H1 (cell line): ENCODE results near the gene MICOS13. TPM values are rescaled to one million over a fixed set of nuclear protein-coding genes. Genes with fewer than 3 reads are reported as not detected.
A peak's percentile ranks its signal among the peaks of the same experiment; 100 is the strongest.

ENCODE experiments used
- CTCF ChIA-PET: fragments of 300-600 bp; sonication (Branson Sonifier 250); formaldehyde crosslinking; loops from one replicate; lab custom pipeline; 2021; ENCODE audit not compliant: partially characterized antibody; lab: Charles Lee
- POLR2A ChIA-PET: fragments of 300-600 bp; sonication (Branson Sonifier 250); formaldehyde crosslinking; loops from one replicate; lab custom pipeline; 2021; ENCODE audit warnings: inconsistent platforms; ENCODE audit not compliant: partially characterized antibody; lab: Charles Lee
- DNase-seq, 2 experiments: peaks; one replicate each; pipeline versions ENCODE4 v3.0.0 to v3.0.0-alpha.2; 2010 to 2022; ENCODE audit warnings: low spot score in 2 of 2, low read depth in 1 of 2, mixed read lengths in 1 of 2
- FAIRE-seq: peaks from 2 replicates; lab custom pipeline; 2011; peaks lifted over from hg19 to GRCh38; lab: Jason Lieb, UNC
- H2AFZ ChIP-seq: 2 replicates; pipeline ENCODE4 v1.8.1; 2012; ENCODE audit warnings: low read length, inconsistent platforms
- H2AK5ac ChIP-seq: 2 replicates; pipeline ENCODE4 v1.6.1; 2013; ENCODE audit warnings: low read depth, low read length
- H2BK120ac ChIP-seq: replicated peaks from 2 replicates; pipeline ENCODE3; 2013; ENCODE audit warnings: low read depth, low read length, inconsistent platforms
- H2BK12ac ChIP-seq: 2 replicates; pipeline ENCODE4 v1.6.1; 2013; ENCODE audit warnings: low read depth, low read length
- H2BK15ac ChIP-seq: 2 replicates; pipeline ENCODE4 v1.6.1; 2013; ENCODE audit warnings: low read length
- H2BK20ac ChIP-seq: 2 replicates; pipeline ENCODE4 v1.6.1; 2013; ENCODE audit warnings: low read length
- H2BK5ac ChIP-seq: 2 replicates; pipeline ENCODE4 v1.6.1; 2013; ENCODE audit warnings: low read depth, low read length
- H3K14ac ChIP-seq: 2 replicates; pipeline ENCODE4 v1.6.1; 2013; ENCODE audit warnings: inconsistent platforms; ENCODE audit not compliant: insufficient read length
- H3K18ac ChIP-seq: 2 replicates; pipeline ENCODE4 v1.6.1; 2013; ENCODE audit warnings: low read length; ENCODE audit errors: extremely low read depth
- H3K23ac ChIP-seq: 2 replicates; pipeline ENCODE4 v1.6.1; 2013; ENCODE audit warnings: inconsistent platforms; ENCODE audit not compliant: insufficient read length
- H3K23me2 ChIP-seq: 2 replicates; pipeline ENCODE4 v1.6.1; 2013; ENCODE audit warnings: low read depth, low read length
- H3K27ac ChIP-seq: 2 replicates; pipeline ENCODE4 v1.6.1; 2011; ENCODE audit warnings: low read depth, low read length, inconsistent platforms
- H3K27me3 ChIP-seq, 4 experiments: replicated peaks in 1 of 4; 1 replicate in 1 of 4; 2 replicates in 3 of 4; pipeline versions ENCODE4 v1.6.1 to v1.8.1; 2011 to 2013; ENCODE audit warnings: low read length in 3 of 4, mild to moderate bottlenecking in 3 of 4, inconsistent platforms in 2 of 4, mixed read lengths in 2 of 4, moderate library complexity in 1 of 4; ENCODE audit not compliant: control insufficient read depth in 3 of 4, insufficient read depth in 3 of 4; ENCODE audit errors: extremely low read depth in 1 of 4
- H3K36me3 ChIP-seq, 4 experiments: 2 replicates each; pipeline versions ENCODE4 v1.6.1 to v1.8.1; 2011 to 2013; ENCODE audit warnings: mild to moderate bottlenecking in 4 of 4, low read length in 3 of 4, moderate library complexity in 2 of 4, control low read depth in 1 of 4, inconsistent platforms in 1 of 4; ENCODE audit not compliant: insufficient read depth in 4 of 4, control insufficient read depth in 2 of 4
- H3K4ac ChIP-seq: replicated peaks from 2 replicates; pipeline ENCODE3; 2013; ENCODE audit warnings: low read length, low read depth, mixed read lengths, inconsistent platforms; ENCODE audit not compliant: insufficient read length
- H3K4me1 ChIP-seq, 4 experiments: replicated peaks in 1 of 4; 1 replicate in 1 of 4; 2 replicates in 3 of 4; pipeline versions ENCODE4 v1.6.1 to v1.8.1; 2011 to 2013; ENCODE audit warnings: low read length in 3 of 4, inconsistent platforms in 2 of 4, mixed read lengths in 1 of 4; ENCODE audit not compliant: insufficient read depth in 4 of 4, control insufficient read depth in 3 of 4
- H3K4me2 ChIP-seq, 2 experiments: 2 replicates each; pipeline versions ENCODE4 v1.6.1 to v1.8.1; 2011 to 2013; ENCODE audit warnings: low read depth in 2 of 2, low read length in 2 of 2, control low read depth in 1 of 2, inconsistent platforms in 1 of 2, mild to moderate bottlenecking in 1 of 2; ENCODE audit not compliant: insufficient read depth in 1 of 2
- H3K4me3 ChIP-seq, 4 experiments: fragments of 200-600, 300-600 bp in 1 of 4; sonication (generic), shearing (Covaris generic), sonication (Bioruptor Twin) in 1 of 4; 2 replicates each; pipeline versions ENCODE4 v1.5.1 to v1.8.1; 2011 to 2016; ENCODE audit warnings: low read length in 4 of 4, low read depth in 3 of 4, control low read depth in 2 of 4, inconsistent platforms in 2 of 4, mild to moderate bottlenecking in 2 of 4, mixed read lengths in 1 of 4, moderate library complexity in 1 of 4; ENCODE audit not compliant: insufficient read depth in 2 of 4; ENCODE audit errors: extremely low read depth in 1 of 4
- H3K56ac ChIP-seq: replicated peaks from 2 replicates; pipeline ENCODE3; 2013; ENCODE audit warnings: low read depth, mild to moderate bottlenecking, mixed read lengths, low read length, inconsistent platforms; ENCODE audit not compliant: insufficient read length
- H3K79me1 ChIP-seq: 2 replicates; pipeline ENCODE4 v1.6.1; 2013; ENCODE audit warnings: low read depth, low read length, control low read depth
- H3K79me2 ChIP-seq, 2 experiments: 2 replicates each; pipeline versions ENCODE4 v1.6.1 to v1.8.1; 2012 to 2013; ENCODE audit warnings: low read length in 2 of 2, mild to moderate bottlenecking in 2 of 2, inconsistent platforms in 1 of 2; ENCODE audit not compliant: insufficient read depth in 2 of 2, control insufficient read depth in 1 of 2
- H3K9ac ChIP-seq, 4 experiments: replicated peaks in 1 of 4; 1 replicate in 1 of 4; 2 replicates in 3 of 4; pipeline versions ENCODE4 v1.6.1 to v1.8.1; 2011 to 2013; ENCODE audit warnings: low read depth in 3 of 4, low read length in 3 of 4, control low read depth in 2 of 4, mild to moderate bottlenecking in 2 of 4, moderate library complexity in 2 of 4, inconsistent platforms in 1 of 4; ENCODE audit errors: extremely low read depth in 1 of 4
- H3K9me3 ChIP-seq, 2 experiments: 2 replicates each; pipeline versions ENCODE4 v1.6.1 to v1.8.1; 2012 to 2013; ENCODE audit warnings: mild to moderate bottlenecking in 2 of 2, moderate library complexity in 2 of 2, control low read depth in 1 of 2, inconsistent platforms in 1 of 2, low read depth in 1 of 2, low read length in 1 of 2, mixed read lengths in 1 of 2; ENCODE audit not compliant: insufficient read depth in 2 of 2
- H4K20me1 ChIP-seq, 2 experiments: replicated peaks in 1 of 2; 2 replicates each; pipeline versions ENCODE3 to v1.8.1; 2011 to 2013; ENCODE audit warnings: inconsistent platforms in 2 of 2, low read length in 2 of 2, mild to moderate bottlenecking in 1 of 2; ENCODE audit not compliant: insufficient read depth in 2 of 2, control insufficient read depth in 1 of 2
- H4K5ac ChIP-seq: 2 replicates; pipeline ENCODE4 v1.6.1; 2013; ENCODE audit warnings: low read length, low read depth, mixed read lengths, inconsistent platforms; ENCODE audit not compliant: insufficient read length
- H4K8ac ChIP-seq: 2 replicates; pipeline ENCODE4 v1.8.0; 2013; ENCODE audit warnings: mild to moderate bottlenecking, moderate library complexity, low read length, inconsistent platforms; ENCODE audit not compliant: insufficient read depth; ENCODE audit errors: extremely low read depth
- H4K91ac ChIP-seq: replicated peaks from 2 replicates; pipeline ENCODE3; 2013; ENCODE audit warnings: low read length, mixed read lengths, inconsistent platforms; ENCODE audit not compliant: insufficient read length
- ATF3 ChIP-seq: IDR thresholded peaks from 2 replicates; pipeline ENCODE4 v1.6.1; 2011; ENCODE audit warnings: low read depth, mild to moderate bottlenecking, low read length; ENCODE audit not compliant: insufficient read depth
- BRCA1 ChIP-seq: IDR thresholded peaks from 2 replicates; pipeline ENCODE4 v1.6.1; 2012; ENCODE audit warnings: low read depth, low read length, improper control_type of control experiment
- CBX5 ChIP-seq: fragments of 300-800, 300-1000 bp; sonication (generic); IDR thresholded peaks from 2 replicates; pipeline ENCODE4 v1.7.1; 2016; ENCODE audit warnings: antibody characterized with exemption, low read length, low read depth
- CHD1 ChIP-seq: IDR thresholded peaks from 2 replicates; pipeline ENCODE4 v1.6.1; 2012; ENCODE audit warnings: low read depth, low read length, improper control_type of control experiment
- CREB1 ChIP-seq: IDR thresholded peaks from 2 replicates; pipeline ENCODE4 v1.6.1; 2012; ENCODE audit warnings: inconsistent platforms
- CTBP2 ChIP-seq: IDR thresholded peaks from 2 replicates; pipeline ENCODE4 v1.7.0; 2011; ENCODE audit warnings: borderline replicate concordance, mild to moderate bottlenecking, moderate library complexity, mixed read lengths, low read length; ENCODE audit not compliant: insufficient read depth, insufficient read length
- MAFK ChIP-seq: IDR thresholded peaks from 2 replicates; pipeline ENCODE4 v1.6.1; 2012; ENCODE audit warnings: low read depth, mild to moderate bottlenecking, improper control_type of control experiment, low read length
- NRF1 ChIP-seq: IDR thresholded peaks from 2 replicates; pipeline ENCODE4 v1.6.1; 2011; ENCODE audit warnings: mild to moderate bottlenecking, low read depth, low read length, improper control_type of control experiment
- POU5F1 ChIP-seq: IDR thresholded peaks from 2 replicates; pipeline ENCODE4 v1.6.1; 2011; ENCODE audit warnings: low read depth, mild to moderate bottlenecking, low read length, moderate library complexity
- RAD21 ChIP-seq, 2 experiments: IDR thresholded peaks in 1 of 2; conservative IDR thresholded peaks in 1 of 2; 2 replicates each; pipeline ENCODE4 v1.6.1; 2011; ENCODE audit warnings: low read depth in 2 of 2, low read length in 2 of 2, improper control_type of control experiment in 1 of 2, inconsistent platforms in 1 of 2, mild to moderate bottlenecking in 1 of 2, moderate library complexity in 1 of 2
- SP1 ChIP-seq: IDR thresholded peaks from 2 replicates; pipeline ENCODE4 v1.6.1; 2011; ENCODE audit warnings: low read depth, low read length
- TBP ChIP-seq: IDR thresholded peaks from 2 replicates; pipeline ENCODE4 v1.6.1; 2011; ENCODE audit warnings: low read depth, low read length, improper control_type of control experiment
- ZNF274 ChIP-seq: IDR thresholded peaks from 2 replicates; pipeline ENCODE4 v1.7.0; 2012; ENCODE audit warnings: low read length, borderline replicate concordance; ENCODE audit errors: extremely low read depth
- WGBS, 2 experiments: shearing (Covaris generic) in 1 of 2; methylation state at CpG; one replicate each; pipeline versions ENCODE4 v1.1.6 to v1.1.7; 2013 to 2015; ENCODE audit warnings: low lambda C conversion rate in 2 of 2, mixed read lengths in 2 of 2, inconsistent platforms in 1 of 2, low coverage in 1 of 2, missing lambda C conversion rate in 1 of 2; ENCODE audit not compliant: insufficient replicate concordance in 2 of 2, insufficient coverage in 1 of 2, insufficient read length in 1 of 2; ENCODE audit errors: extremely low coverage in 1 of 2, missing lambda C conversion rate in 1 of 2; 5-methylcytosine and 5-hydroxymethylcytosine counted together
- polyA plus RNA-seq, 7 experiments: library from polyadenylated mRNA; depleted of rRNA in 3 of 7; stranded (reverse) in 5 of 7; unstranded in 2 of 7; fragments of >200 nt in 5 of 7; fragments of 200-250 nt in 2 of 7; gene quantifications; 1 replicate in 5 of 7; 2 replicates in 1 of 7; 4 replicates in 1 of 7; pipeline versions ENCODE4 v1.2.1 to v1.2.3, GENCODE V29; 2011 to 2013; ENCODE audit warnings: missing spikeins in 2 of 7, mixed read lengths in 2 of 7
- total RNA-seq: library from RNA; stranded (reverse); fragmentation: NEBNext Ultra II Directional; extraction: Animal tissue kit (Norgen Biotek cat#: 25700); gene quantifications from 2 replicates; pipeline ENCODE4 v1.2.1, GENCODE V29; 2021

The MICOS13 gene
- total and polyA plus RNA-seq, 2 of the 8 experiments (the other 6 are each of a cell fraction or from before 2014, with no cell fraction given) = 17.3 to 36.1 TPM

GRCh38 chr19:5667751-5668271 is 12.5 kb downstream of the MICOS13 start:
- Histone ChIP-seq H4K8ac (peak overlapping the region; percentile 73), H3K27ac (no peak overlapping the region)
- peak; percentile 63 to 73 for DNase-seq
- TF ChIP-seq BRCA1 = no peak
- TF ChIP-seq CREB1 = peak; percentile 59; the same call in 1 of the 2 replicates
- no peak for TF ChIP-seq CBX5
- TF ChIP-seq ZNF274 = no peak
- peak; percentile 48; the same call in 1 of the 2 replicates for TF ChIP-seq SP1
- no peak for TF ChIP-seq MAFK
- no peak for TF ChIP-seq RAD21 (IDR thresholded peaks at IDR 0.05 in 1 of 2, conservative IDR thresholded peaks at IDR 0.05 in 1 of 2; ENCODE audit: low read depth in 2 of 2, low read length in 2 of 2)
- no peak for TF ChIP-seq NRF1
- TF ChIP-seq TBP = no peak
- no peak for TF ChIP-seq POU5F1
- TF ChIP-seq ATF3 = no peak
- TF ChIP-seq CHD1 = no peak
- no peak for TF ChIP-seq CTBP2

More at GRCh38 chr19:5667751-5668271, 12.5 kb downstream of the MICOS13 start:
- ChIA-PET CTCF (interaction anchor here (1.2 to 1.4 kb wide), 2 partner anchors 19 to 22 kb away, joined by 4 read pairs; partner anchors contain the start of gene RPL36), POLR2A (interaction anchor here (0.9 to 4.1 kb wide), 14 partner anchors 10 to 72 kb away, joined by 3 to 17 read pairs (median 3); partner anchors contain the start of genes RPL36, SAFB and SAFB2)
- Histone ChIP-seq H3K23me2 (no peaks in the 10 kb centered on the region), H2AK5ac (no peak overlapping the region), H3K79me2 (no peaks in the 10 kb centered on the region), H3K14ac (no peak overlapping the region), H3K4me1 (peaks cover 0 to 9% (median 5%) of the 10 kb centered on the region in 4 experiments; a peak in 5 of 7 replicates), H3K4ac (no peak overlapping the region), H2BK5ac (no peak overlapping the region), H3K36me3 (peaks cover 40 to 69% (median 55%) of the 10 kb centered on the region in 4 experiments), H3K4me3 (no peak overlapping the region), H2BK12ac (no peak overlapping the region), H3K79me1 (0 out of 2 replicates have a peak, but pooled peaks cover 3% of the 10 kb centered on the region), H2BK120ac (no peak overlapping the region), H2BK20ac (no peak overlapping the region), H2AFZ (no peak overlapping the region), H3K56ac (no peak overlapping the region), H3K9ac (no peak overlapping the region), H3K27me3 (no peaks in the 10 kb centered on the region), H4K20me1 (peaks cover 3 to 9% of the 10 kb centered on the region in 2 experiments), H3K4me2 (peak overlapping the region in 1 of 2 experiments; percentile 29; a peak in 2 of 4 replicates), H3K23ac (no peak overlapping the region), H2BK15ac (no peak overlapping the region), H3K18ac (no peak overlapping the region), H4K5ac (no peak overlapping the region), H4K91ac (no peak overlapping the region), H3K9me3 (no peaks in the 10 kb centered on the region)
- no peak for FAIRE-seq
- 86% methylated on average over 18 of the region's 22 CpGs; no CpG with 5 or more reads in 1 of the 2 experiments for WGBS, 2 experiments
